SKM-1 treated with dmso at 0.1 percent for 144 hours (cell line): Measurements from ENCODE around the gene FKBP6.
A peak's percentile ranks its signal among the peaks of the same experiment; 100 is the strongest.
"Not testable (repeated sequence)": the region's sequence is repeated elsewhere in the genome, so short reads cannot be mapped to it uniquely, and the experiment has no call there.

ENCODE experiments used
- DNase-seq: peaks from one replicate; lab custom pipeline; 2025; ENCODE audit not compliant: unreplicated experiment; lab: John Stamatoyannopoulos, UW

FKBP6 gene

GRCh38 chr7:73323434-73324080 is 4.4 kb upstream of the FKBP6 start:
- DNase-seq = not testable (repeated sequence)

GRCh38 chr7:73324081-73324845 is 3.7 kb upstream of the FKBP6 start:
- peak; percentile 72 for DNase-seq

- DNase-seq = not testable (repeated sequence)
Observed at GRCh38 chr7:73325424-73325823, 2.5 kb upstream of the FKBP6 start.

- DNase-seq = not testable (repeated sequence)
Observed at GRCh38 chr7:73327449-73327848, 512 bp upstream of the FKBP6 start.

GRCh38 chr7:73328696-73329095 is 735 bp downstream of the FKBP6 start:
- no peak for DNase-seq

DNA sequence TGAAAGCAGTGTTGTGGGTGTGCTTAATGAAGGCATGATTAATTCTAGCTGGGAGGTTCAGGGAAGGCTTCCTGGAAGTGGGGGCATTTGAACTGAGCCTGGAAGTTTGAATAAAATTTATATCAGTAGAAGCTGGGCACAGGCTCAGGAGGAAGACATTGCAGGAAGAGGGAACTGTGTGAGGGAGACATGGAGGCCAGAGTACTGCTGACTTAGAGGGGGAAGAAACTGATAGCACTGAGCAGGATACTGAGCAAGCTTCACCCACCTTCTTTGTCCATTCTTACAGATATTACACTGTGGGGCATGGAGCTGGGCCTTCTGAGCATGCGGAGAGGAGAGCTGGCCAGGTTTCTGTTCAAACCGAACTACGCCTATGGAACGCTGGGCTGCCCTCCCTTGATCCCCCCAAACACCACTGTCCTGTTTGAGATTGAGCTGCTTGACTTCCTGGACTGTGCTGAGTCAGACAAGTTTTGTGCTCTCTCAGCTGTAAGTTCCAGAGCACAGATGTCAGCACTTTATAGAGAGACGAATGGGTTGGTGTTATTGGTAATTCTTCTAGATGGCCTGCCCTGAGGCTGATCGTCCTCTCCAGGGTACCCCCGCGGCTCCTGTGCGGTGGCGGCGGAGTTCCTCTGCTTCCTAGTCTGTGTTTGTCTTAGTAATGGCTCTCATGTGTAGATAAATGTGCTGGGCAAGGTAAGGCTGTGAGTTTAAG is 2.1 kb downstream of the FKBP6 start:
- DNase-seq = no peak

DNA sequence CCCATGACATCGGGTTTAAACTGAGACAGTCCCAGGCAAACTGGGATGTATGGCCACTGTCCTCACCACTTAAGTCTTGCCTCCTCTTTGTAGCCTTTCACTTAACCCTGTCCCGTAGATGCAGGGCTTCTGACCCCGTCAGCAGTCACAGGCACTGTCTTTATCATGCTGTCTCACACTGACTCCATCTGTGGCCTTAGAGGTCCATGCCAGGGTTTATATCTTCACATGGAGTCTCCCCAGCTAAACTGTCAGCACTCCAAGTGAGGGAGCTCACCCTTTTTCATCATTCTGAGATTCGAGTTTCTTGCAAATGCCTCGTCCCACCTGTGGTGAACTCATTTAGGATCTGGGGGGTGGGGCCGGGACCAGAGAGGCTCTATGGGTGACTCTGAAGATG is 2.8 kb downstream of the FKBP6 start:
- no peak for DNase-seq

GRCh38 chr7:73332447-73332846 is 4.5 kb downstream of the FKBP6 start:
- DNase-seq = no peak

DNA sequence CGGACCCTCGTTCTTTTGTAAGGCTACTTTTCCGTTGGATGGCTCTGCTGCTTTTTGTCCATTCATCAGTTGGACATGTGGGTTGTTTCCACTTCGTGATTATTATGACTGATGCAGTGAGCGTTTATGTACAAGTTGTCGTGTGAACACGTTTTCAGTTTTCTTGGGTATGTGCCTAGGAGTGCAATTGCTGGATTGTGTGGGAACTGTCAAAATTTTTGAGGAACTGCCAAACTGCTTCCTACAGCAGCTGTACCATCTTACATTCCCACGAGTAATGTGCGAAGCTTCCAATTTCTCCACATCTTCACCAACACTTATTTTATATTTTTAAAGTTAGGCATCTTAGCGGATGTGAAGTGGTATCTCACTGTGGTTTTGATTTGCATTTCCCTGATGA is 10.4 kb downstream of the FKBP6 start:
- DNase-seq = no peak

DNA sequence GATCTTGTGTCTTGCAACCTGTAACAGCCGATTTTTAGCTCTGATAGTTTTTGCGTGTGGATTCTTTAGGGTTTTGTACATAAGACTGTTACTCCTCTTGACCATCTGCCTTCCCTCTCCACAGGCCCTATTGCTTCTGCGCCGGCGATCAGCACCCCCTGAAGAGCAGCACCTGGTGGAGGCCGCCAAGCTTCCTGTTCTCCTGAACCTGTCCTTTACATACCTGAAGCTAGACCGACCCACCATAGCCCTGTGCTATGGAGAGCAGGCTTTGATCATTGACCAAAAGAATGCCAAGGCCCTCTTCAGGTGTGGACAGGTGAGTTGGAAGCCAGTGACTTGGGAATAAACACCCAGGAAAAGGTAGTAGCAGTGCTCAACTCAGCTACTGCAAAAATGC is 12.6 kb downstream of the FKBP6 start:
- no peak for DNase-seq

DNA sequence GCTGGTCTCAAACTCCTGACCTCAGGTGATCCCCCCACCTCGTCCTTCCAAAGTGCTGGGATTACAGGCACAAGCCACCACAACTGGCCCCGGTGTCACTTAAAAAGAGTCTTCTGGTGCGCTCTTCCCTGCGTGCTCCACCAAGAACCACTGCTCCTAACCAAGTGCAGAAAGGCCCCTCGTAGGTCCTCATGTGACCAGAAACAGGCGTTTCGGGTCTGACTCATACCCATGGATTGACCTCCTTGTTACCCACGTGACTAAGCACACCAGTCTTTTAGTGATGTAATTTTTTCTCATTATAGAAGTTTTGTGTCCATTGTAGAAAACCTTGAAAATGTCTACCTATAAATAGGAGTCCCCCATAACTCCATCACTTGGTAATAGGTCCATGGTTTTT is 13.9 kb downstream of the FKBP6 start:
- peak; percentile 11 for DNase-seq

DNA sequence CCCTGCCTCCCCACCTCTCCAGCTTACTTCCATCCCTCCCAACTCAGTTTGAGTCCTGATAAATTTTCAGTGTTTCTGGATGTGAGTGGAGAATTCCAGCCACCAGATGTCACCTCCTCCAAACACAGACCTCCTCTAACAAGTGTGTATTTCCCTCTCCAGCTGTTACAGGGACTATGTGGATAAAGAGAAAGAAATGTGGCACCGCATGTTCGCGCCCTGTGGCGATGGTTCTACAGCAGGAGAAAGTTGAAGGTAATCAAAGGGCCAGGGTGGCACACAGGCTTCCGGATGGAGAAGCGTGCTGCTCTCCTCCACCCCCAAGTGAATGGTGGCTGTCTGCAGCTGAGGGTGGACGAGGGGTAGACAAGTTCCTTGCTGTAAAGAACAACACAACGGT is 14.7 kb downstream of the FKBP6 start:
- no peak for DNase-seq

DNA sequence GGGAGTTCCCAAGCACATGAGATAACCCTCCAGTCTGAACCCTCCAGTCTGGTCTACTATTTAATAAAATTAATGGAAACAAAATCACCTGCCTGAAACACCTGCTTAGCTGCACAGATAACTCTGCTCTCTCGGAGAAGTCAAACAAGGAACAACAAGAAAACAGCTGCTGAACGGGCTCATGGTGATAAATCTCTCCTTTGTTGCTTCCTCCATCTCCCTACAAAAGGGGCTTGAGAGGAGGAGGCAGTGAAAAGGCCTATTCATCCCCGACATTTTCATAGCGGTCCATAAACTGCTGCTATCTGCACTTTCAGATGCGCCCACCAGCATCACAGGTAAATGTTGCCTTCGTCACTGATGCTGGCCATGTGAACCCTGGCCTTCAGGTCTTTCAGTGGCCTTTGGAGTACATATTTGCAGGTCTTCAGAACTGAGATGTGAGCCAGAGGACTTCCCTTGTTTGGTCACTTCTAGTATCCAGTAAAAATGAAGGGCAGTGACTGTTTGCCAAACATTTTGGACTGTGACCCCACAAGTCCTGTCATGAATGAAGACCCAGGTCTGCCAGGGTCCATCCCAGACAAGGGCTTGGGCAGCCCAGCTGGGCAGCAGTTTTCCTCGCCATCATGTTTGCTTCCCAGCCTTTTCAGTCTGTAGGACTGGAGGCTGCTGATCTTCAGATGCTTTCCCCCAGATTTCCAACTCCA is 15.9 kb downstream of the FKBP6 start:
- no peak for DNase-seq

- DNase-seq = no peak
Observed at GRCh38 chr7:73345538-73345937, 17.6 kb downstream of the FKBP6 start.

DNA sequence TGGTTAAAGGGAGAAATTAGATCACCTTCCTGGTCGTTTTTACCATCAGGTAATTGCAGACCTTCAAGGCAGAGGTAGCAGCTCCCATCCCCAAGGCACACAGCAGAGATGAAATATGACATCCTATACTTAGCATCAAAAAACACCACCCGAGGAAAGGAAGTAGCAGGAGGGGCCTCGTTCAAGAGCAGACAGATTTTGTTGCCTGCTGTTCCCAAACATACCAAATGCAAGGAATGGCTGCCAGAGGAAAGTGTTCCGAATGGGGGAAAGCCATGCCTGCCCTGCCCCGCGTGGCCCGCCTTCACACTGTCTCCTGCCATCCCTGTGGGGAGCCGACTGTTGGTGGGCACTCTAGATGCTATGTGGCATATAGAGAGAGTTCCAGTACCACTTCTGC is 18.0 kb downstream of the FKBP6 start:
- DNase-seq = no peak

- DNase-seq = no peak
Observed at GRCh38 chr7:73349763-73350162, 21.8 kb downstream of the FKBP6 start.

DNA sequence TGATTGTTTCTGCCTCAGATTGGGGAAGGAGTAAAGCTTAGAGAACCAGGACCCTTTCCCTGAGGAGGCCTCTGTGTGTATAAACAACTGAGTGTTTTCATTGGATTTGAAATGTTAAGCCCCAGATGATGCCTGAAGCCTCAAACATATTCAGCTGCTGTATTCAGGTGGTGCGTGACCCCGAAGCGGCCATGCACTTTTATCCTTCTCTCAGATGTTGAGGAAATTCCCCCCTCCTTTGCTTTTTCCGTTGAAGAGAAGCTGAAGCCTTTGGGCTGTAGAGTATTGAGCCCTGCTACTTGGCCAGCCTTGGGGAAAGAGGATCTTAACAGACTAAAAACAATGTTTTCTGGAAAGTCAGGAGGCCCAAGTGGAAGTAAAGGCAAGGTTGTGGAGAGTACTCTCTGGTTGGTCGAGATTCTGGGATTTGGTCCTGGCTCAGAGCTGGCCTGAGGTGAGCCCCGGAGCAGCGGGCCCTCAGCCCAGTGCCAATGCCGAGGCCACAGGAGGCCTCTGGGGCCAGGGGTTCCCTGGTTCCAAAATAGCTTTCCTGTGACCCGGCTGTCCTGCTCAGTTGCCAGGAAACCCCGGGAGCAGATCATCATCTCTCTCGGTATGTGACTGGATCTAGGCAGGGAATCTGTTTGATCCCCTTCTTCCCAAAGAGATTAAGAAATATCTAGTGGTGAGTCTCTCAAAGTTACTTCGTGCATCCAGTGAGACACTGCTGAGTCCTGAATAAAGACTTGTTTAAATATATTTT is 22.5 kb downstream of the FKBP6 start:
- no peak for DNase-seq

- no peak for DNase-seq
Observed at GRCh38 chr7:73351447-73352167, 23.6 kb downstream of the FKBP6 start.

- no peak for DNase-seq
Observed at GRCh38 chr7:73352784-73353183, 24.8 kb downstream of the FKBP6 start.

- no peak for DNase-seq
Observed at GRCh38 chr7:73353243-73353642, 25.3 kb downstream of the FKBP6 start.
